ENCODE measurements around the gene BMPER.

Gene BMPER

GRCh38 chr7:34084651-34085050 lies 179.3 kb downstream of the BMPER start:
- Mint-ChIP-seq H3K27me3 (no peaks in the 10 kb centered on the region), H3K4me3 (no peak overlapping the region), H3K36me3 (ENCODE audit: insufficient read depth) (no peaks in the 10 kb centered on the region), H3K4me1 (ENCODE audit: low read depth in 2 of 2) (no peaks in the 10 kb centered on the region), H3K9me3 (no peaks in the 10 kb centered on the region), H3K27ac (no peak overlapping the region)
- no peak for DNase-seq
- ATAC-seq (replicated peaks) = no peak

DNA sequence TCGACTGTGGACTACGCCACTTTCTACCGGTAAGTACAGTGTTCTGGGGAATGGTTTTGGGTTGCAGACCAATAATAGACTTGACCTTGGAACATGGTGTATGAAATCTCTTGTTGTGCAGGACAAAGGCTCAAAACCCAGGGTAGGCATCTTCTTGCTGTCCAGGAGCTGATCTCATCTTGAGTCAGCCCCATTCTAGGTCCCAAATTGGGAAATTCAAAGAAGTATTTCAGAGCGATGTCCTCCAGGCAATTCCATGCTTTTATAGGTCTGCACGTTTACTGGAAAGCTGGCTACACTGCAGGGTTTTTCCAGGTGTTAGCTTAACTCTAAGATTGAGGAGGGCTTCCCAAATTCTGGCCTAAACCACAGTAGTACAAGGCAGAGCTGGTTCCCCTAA lies 180.7 kb downstream of the BMPER start:
- ATAC-seq (replicated peaks) (no peak), DNase-seq (no peak)
- H3K4me1 Mint-ChIP-seq (ENCODE audit: low read depth in 2 of 2) = no peaks in the 10 kb centered on the region
- H3K9me3 Mint-ChIP-seq = no peaks in the 10 kb centered on the region
- H3K27ac Mint-ChIP-seq = no peak overlapping the region
- H3K4me3 Mint-ChIP-seq = no peak overlapping the region
- H3K27me3 Mint-ChIP-seq = no peaks in the 10 kb centered on the region
- no peaks in the 10 kb centered on the region for H3K36me3 Mint-ChIP-seq (ENCODE audit: insufficient read depth)

- no peak for DNase-seq
- no peak for ATAC-seq (replicated peaks)
- no peaks in the 10 kb centered on the region for H3K9me3 Mint-ChIP-seq
Measured at GRCh38 chr7:34086981-34087380, 181.6 kb downstream of the BMPER start.

DNA sequence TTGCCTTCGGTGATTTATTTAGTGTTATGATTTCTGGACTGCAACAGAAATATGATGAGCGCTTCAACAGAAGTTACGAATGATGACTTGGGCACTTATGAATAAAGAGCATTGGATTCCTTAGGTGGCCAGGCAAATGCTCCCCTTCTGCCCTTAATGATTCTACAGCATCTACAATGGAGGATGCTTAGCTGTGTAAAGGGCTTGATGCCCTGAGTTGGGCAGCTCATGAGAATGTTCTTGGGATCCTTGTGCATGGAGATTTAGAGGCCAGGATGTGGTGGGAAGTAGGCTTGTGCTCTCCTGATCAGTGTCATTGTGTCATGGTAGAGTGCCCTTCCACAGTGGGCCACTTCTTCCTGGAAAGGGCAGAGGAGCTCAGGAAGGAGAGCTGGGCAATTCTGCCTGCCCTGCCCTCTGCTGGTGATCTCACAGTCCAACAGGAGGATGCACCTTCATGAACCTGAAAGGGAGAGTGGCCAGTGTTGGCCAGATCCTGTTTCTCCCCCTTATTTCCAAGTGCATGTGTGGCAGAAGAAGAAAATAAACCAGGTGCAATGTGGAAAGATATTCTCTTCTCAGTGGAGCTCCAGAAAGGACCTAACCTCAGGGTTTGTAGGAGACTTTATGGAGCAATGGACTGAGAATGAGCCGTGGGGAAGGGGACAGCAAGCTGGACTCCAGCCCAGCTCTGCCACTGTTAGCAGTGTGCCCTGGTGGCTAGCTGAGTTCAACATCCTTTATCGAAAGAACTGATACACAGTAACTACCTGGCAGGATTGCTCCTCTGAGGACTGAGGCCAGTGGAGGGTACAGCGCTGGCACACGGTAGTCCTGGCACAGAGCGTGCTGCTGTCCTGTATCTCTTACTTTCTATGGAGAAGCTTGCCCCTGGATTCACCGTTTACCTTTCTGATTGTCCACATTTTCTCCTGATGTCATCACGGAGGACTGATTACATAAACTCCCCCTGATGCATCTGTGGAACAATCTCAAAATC lies 182.9 kb downstream of the BMPER start:
- Mint-ChIP-seq H3K36me3 (ENCODE audit: insufficient read depth) (no peaks in the 10 kb centered on the region), H3K27ac (no peak overlapping the region), H3K9me3 (no peaks in the 10 kb centered on the region), H3K4me1 (ENCODE audit: low read depth in 2 of 2) (no peaks in the 10 kb centered on the region), H3K27me3 (no peaks in the 10 kb centered on the region), H3K4me3 (no peak overlapping the region)
- ATAC-seq (replicated peaks) (no peak), DNase-seq (no peak)

More at GRCh38 chr7:34086981-34087380, 181.6 kb downstream of the BMPER start:
- Mint-ChIP-seq H3K27me3 (no peaks in the 10 kb centered on the region), H3K4me3 (no peak overlapping the region), H3K27ac (no peak overlapping the region), H3K4me1 (ENCODE audit: low read depth in 2 of 2) (no peaks in the 10 kb centered on the region), H3K36me3 (ENCODE audit: insufficient read depth) (no peaks in the 10 kb centered on the region)

DNA sequence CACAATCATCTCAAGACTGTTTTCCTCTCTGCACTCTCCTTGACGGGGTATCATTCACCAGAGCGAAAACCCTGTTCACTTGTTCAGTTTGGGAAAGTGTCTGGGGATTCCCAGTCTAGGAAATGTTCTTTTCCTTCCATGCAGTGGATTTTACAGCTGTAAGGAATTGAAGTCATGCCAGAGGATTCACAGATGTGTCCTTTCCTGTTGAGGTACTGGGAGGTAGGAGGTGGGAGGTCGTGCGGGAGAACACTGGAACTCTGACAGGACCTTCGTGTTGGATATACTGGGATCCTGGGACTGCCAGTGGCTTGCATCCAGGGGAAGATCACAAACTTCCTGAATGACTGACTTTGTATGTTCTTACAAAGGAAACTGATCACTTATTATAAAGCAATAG lies 185.5 kb downstream of the BMPER start:
- no peak overlapping the region for H3K4me3 Mint-ChIP-seq
- no peaks in the 10 kb centered on the region for H3K27me3 Mint-ChIP-seq
- ATAC-seq (replicated peaks) = no peak
- no peaks in the 10 kb centered on the region for H3K9me3 Mint-ChIP-seq
- no peaks in the 10 kb centered on the region for H3K36me3 Mint-ChIP-seq (ENCODE audit: insufficient read depth)
- H3K4me1 Mint-ChIP-seq (ENCODE audit: low read depth in 2 of 2) = no peaks in the 10 kb centered on the region
- DNase-seq = no peak
- H3K27ac Mint-ChIP-seq = no peak overlapping the region

DNA sequence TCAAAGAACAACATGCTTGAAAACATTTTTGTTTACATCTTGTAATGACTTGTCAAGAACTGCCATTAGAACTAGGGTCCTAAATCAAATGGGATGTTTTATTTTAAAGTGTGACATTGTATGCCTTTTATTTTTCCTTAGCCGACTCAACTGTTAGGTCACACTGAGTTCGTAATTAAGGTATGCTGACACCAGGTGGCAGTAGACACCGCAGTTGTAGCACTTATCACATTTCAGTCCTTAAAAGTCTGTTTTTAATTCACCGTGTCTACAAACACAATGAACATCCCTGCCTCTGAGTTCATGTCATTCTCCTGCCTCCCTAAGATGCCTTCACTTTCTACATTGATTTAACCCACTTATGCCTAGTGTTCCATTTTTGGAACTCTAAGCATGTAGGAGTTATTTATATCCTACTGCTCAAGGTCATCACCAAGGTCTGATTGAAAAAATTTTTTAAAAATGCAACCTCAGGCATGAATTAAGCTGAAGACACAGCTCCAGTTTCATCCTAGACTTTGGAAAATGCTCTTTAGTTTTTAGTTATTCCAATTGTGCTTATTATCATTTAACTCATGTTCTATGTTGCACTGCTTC lies 186.1 kb downstream of the BMPER start:
- Mint-ChIP-seq H3K9me3 (no peaks in the 10 kb centered on the region), H3K4me3 (no peak overlapping the region), H3K27ac (no peak overlapping the region), H3K36me3 (ENCODE audit: insufficient read depth) (no peaks in the 10 kb centered on the region), H3K27me3 (no peaks in the 10 kb centered on the region), H3K4me1 (ENCODE audit: low read depth in 2 of 2) (no peaks in the 10 kb centered on the region)
- DNase-seq = no peak
- no peak for ATAC-seq (replicated peaks)

- no peaks in the 10 kb centered on the region for H3K9me3 Mint-ChIP-seq
- no peak overlapping the region for H3K27ac Mint-ChIP-seq
- H3K4me1 Mint-ChIP-seq (ENCODE audit: low read depth in 2 of 2) = no peaks in the 10 kb centered on the region
- H3K27me3 Mint-ChIP-seq = no peaks in the 10 kb centered on the region
- no peak overlapping the region for H3K4me3 Mint-ChIP-seq
- DNase-seq = no peak
- no peaks in the 10 kb centered on the region for H3K36me3 Mint-ChIP-seq (ENCODE audit: insufficient read depth)
- no peak for ATAC-seq (replicated peaks)
Measured at GRCh38 chr7:34093276-34093675, 187.9 kb downstream of the BMPER start.

- H3K4me1 Mint-ChIP-seq (ENCODE audit: low read depth in 2 of 2) = no peaks in the 10 kb centered on the region
- H3K27ac Mint-ChIP-seq = no peak overlapping the region
- H3K27me3 Mint-ChIP-seq = no peaks in the 10 kb centered on the region
- ATAC-seq (replicated peaks) (no peak), DNase-seq (no peak)
- H3K9me3 Mint-ChIP-seq = no peaks in the 10 kb centered on the region
- H3K4me3 Mint-ChIP-seq = no peak overlapping the region
- no peaks in the 10 kb centered on the region for H3K36me3 Mint-ChIP-seq (ENCODE audit: insufficient read depth)
Measured at GRCh38 chr7:34096198-34096651, 190.9 kb downstream of the BMPER start.

DNA sequence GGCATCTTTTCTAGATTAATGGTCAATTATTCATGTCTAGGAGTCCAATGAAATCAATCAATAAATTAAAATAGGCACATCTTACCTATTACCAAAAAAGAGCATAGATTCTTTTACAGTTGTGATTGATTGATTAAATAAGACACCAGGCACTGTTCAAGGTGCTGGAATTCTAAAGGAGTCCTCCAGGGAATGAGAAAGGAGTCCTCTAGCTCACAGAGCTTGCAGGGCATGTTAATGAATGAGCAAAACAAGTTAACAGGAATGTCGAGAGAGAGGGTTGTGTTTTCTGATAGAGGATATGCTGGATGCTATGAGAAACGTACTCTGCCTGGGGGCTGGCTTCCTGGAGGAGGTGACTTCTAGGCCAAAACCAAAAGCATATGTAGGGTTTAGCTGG lies 191.4 kb downstream of the BMPER start:
- no peak overlapping the region for H3K27ac Mint-ChIP-seq
- DNase-seq (no peak), ATAC-seq (replicated peaks) (no peak)
- H3K36me3 Mint-ChIP-seq (ENCODE audit: insufficient read depth) = no peaks in the 10 kb centered on the region
- H3K27me3 Mint-ChIP-seq = no peaks in the 10 kb centered on the region
- no peaks in the 10 kb centered on the region for H3K4me1 Mint-ChIP-seq (ENCODE audit: low read depth in 2 of 2)
- H3K9me3 Mint-ChIP-seq = no peaks in the 10 kb centered on the region
- no peak overlapping the region for H3K4me3 Mint-ChIP-seq

DNA sequence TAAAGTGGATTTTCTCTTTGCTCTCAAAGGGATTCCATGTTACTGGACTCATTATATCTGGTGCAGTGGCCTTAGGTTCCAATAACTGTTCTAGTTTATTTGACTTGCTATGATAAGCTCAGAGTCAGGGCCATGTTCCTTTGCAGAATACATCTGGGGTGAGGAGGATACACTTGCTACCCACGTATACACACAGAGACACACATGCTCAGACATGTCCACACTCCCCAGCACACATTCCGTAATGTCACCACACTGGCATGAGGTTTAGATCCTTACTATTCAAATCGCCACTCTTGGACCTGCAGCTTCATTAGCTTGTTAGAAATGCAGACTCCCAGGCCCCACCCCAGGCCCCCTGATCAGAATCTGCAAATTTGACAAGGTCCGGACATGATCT lies 195.3 kb downstream of the BMPER start:
- H3K27ac Mint-ChIP-seq = no peak overlapping the region
- DNase-seq (no peak), ATAC-seq (replicated peaks) (no peak)
- no peak overlapping the region for H3K4me3 Mint-ChIP-seq
- H3K4me1 Mint-ChIP-seq (ENCODE audit: low read depth in 2 of 2) = no peaks in the 10 kb centered on the region
- H3K36me3 Mint-ChIP-seq (ENCODE audit: insufficient read depth) = no peaks in the 10 kb centered on the region
- H3K27me3 Mint-ChIP-seq = no peaks in the 10 kb centered on the region
- H3K9me3 Mint-ChIP-seq = no peaks in the 10 kb centered on the region

DNA sequence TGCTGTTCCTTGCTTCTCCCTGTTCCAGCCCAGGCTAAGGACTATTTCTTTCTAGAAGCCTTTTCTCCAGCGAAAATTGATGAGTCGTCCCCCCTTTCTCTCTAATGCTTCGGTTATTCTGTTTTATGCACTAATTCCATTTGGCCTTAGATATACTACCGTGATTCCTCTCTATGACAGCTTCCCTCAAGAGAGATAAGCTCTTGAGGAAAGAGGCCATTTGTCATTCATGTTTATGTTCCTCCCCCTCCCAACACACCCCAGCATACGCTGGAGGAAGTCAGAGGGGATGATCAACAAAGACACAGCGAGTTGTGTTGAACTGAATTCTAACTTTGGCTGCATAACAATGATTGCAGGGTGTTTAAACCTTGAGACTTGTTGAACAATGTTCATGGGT lies 198.8 kb downstream of the BMPER start:
- H3K9me3 Mint-ChIP-seq = peaks cover 0 to 7% of the 10 kb centered on the region in 2 donors
- no peak for ATAC-seq (replicated peaks)
- H3K4me1 Mint-ChIP-seq (ENCODE audit: low read depth in 2 of 2) = no peaks in the 10 kb centered on the region
- H3K27me3 Mint-ChIP-seq = no peaks in the 10 kb centered on the region
- H3K27ac Mint-ChIP-seq = no peak overlapping the region
- no peak for DNase-seq
- no peak overlapping the region for H3K4me3 Mint-ChIP-seq
- no peaks in the 10 kb centered on the region for H3K36me3 Mint-ChIP-seq (ENCODE audit: insufficient read depth)

GRCh38 chr7:34104992-34105391 lies 199.7 kb downstream of the BMPER start:
- no peak for ATAC-seq (replicated peaks)
- Mint-ChIP-seq H3K27me3 (no peaks in the 10 kb centered on the region), H3K36me3 (ENCODE audit: insufficient read depth) (no peaks in the 10 kb centered on the region), H3K27ac (no peak overlapping the region), H3K4me3 (no peak overlapping the region), H3K9me3 (peaks cover 0 to 7% of the 10 kb centered on the region in 2 donors), H3K4me1 (ENCODE audit: low read depth in 2 of 2) (no peaks in the 10 kb centered on the region)
- no peak for DNase-seq

DNA sequence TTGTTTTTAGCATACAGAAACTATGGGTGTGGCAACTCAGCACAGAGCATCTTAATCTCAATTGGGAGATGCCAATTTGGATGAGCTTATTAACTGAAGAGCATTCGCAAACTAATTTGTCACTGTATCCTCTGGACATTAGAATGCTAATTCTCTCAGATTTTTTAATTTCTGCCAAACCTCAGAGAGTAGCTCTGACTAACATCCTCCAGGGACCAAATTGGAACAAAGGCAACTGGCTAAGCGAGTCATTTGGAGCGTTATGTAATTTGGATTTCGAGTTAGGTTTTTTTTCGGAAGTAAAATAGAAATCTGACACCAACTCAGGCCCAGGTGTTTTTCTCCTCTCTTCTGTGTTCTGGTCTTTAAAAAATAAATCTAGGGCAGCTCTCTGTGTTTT lies 201.9 kb downstream of the BMPER start:
- no peaks in the 10 kb centered on the region for H3K36me3 Mint-ChIP-seq (ENCODE audit: insufficient read depth)
- H3K4me1 Mint-ChIP-seq (ENCODE audit: low read depth in 2 of 2) = no peaks in the 10 kb centered on the region
- ATAC-seq (replicated peaks) (no peak), DNase-seq (no peak)
- H3K27me3 Mint-ChIP-seq = no peaks in the 10 kb centered on the region
- H3K27ac Mint-ChIP-seq = no peak overlapping the region
- H3K9me3 Mint-ChIP-seq = peaks cover 2 to 7% of the 10 kb centered on the region in 2 donors
- H3K4me3 Mint-ChIP-seq = no peak overlapping the region

GRCh38 chr7:34108165-34108564 lies 202.8 kb downstream of the BMPER start:
- DNase-seq (no peak), ATAC-seq (replicated peaks) (no peak)
- Mint-ChIP-seq H3K4me1 (ENCODE audit: low read depth in 2 of 2) (no peaks in the 10 kb centered on the region), H3K36me3 (ENCODE audit: insufficient read depth) (no peaks in the 10 kb centered on the region), H3K4me3 (no peak overlapping the region), H3K27me3 (no peaks in the 10 kb centered on the region), H3K27ac (no peak overlapping the region), H3K9me3 (peaks cover 2 to 7% of the 10 kb centered on the region in 2 donors)
